ENCODE data around the gene PKP2.

Gene PKP2

DNA sequence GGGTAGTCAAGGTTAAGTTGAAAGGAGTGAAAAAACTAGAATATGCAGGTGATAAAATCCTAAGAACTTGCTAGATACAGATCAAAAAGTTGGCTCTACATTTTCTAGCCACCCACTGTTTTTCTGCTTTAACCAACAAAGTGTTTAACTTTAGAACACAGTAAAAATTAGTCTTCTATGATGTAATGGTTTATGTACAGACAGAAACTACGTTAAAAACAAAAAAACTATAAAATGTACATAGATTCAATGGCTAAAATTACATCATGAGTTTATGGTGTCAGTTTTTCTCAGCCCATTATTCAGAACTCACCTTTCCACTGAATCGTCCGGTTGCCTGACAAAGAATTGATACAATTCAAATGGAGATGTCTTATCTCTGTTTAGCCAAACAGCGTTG, 143.0 kb downstream of the PKP2 start:
- no peak for DNase-seq

DNA sequence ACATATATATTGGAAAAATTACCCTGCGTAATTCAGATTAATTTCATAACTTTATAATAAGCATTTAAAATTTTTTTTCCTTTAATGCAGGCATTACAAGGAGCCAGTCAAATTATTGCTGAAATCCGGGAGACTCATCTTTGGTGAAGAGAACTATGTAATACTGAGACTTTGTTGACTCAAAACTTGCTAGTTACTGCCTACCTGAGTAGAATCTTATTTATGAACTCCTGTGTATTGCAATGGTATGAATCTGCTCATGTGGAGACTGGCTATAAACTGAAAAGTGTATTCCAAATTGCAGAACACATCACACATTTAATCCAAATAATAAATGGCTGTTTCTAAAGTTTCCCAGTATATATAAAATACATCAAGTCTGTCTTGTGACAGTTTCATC, 153.3 kb downstream of the PKP2 start:
- no peak for DNase-seq

DNA sequence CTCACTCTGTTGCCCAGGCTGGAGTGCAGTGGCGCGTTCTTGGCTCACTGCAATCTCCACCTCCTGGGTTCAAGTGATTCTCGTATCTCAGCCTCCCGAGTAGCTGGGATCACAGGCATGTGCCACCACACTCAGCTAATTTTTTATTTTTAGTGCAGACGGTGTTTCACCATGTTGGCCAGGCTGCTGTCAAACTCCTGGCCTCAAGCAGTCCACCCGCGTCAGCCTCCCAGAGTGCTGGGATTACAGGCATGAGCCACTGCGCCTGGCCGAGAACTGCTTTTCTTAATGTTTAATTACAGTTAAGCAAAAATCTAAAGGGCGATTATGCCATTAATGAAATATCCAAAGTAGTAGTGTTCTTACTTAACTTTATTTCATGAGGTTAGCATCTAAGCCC, 154.4 kb downstream of the PKP2 start:
- no peak for DNase-seq
